ENCODE data around the gene ZFP1.

ZFP1 gene

GRCh38 chr16:75160386-75160785 lies 12.1 kb downstream of the ZFP1 start:
- DNase-seq (ENCODE audit: low read depth): no peak

DNA sequence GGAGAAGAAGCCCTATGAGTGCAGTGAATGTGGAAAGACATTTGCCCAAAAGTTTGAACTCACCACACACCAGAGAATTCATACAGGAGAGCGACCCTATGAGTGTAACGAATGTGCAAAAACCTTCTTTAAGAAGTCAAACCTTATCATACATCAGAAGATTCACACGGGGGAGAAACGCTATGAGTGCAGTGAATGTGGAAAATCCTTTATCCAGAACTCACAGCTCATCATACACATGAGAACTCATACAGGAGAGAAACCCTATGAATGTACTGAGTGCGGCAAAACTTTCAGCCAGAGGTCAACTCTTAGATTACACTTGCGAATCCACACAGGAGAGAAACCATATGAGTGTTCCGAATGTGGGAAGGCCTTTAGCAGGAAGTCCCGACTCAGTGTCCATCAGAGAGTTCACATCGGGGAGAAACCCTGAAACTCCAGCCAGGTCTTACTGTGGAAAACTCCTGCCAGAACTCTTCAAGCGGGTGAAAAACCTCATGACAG lies 21.6 kb downstream of the ZFP1 start:
- DNase-seq (ENCODE audit: low read depth): no peak

GRCh38 chr16:75172578-75172977 lies 24.3 kb downstream of the ZFP1 start:
- DNase-seq (ENCODE audit: low read depth): no peak

- DNase-seq (ENCODE audit: low read depth): no peak
These were observed 26.8 kb downstream of the ZFP1 start for GRCh38 chr16:75175074-75175473.

GRCh38 chr16:75176926-75177325 lies 28.6 kb downstream of the ZFP1 start:
- DNase-seq (ENCODE audit: low read depth): no peak

DNA sequence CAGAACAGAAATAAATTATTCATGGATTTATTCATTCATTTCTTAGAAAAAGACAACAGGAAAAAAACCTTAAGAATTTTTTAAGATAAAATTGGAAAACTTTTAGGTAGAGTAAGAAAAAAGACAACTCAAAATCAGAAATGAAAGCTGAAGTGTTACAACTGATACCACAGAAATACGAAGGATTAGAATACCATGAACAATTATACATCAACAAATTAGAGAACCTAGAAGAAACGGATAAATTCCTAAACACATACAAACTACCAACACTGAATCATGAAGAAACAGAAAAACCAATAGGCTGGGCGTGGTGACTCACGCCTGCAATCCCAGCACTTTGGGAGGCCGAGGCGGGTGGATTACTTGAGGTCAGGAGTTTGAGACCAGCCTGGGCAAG lies 30.9 kb downstream of the ZFP1 start:
- no peak for DNase-seq (ENCODE audit: low read depth)

GRCh38 chr16:75181630-75182029 lies 33.3 kb downstream of the ZFP1 start:
- no peak for DNase-seq (ENCODE audit: low read depth)

- DNase-seq (ENCODE audit: low read depth): no peak
These were observed 40.6 kb downstream of the ZFP1 start for GRCh38 chr16:75188832-75189477.

DNA sequence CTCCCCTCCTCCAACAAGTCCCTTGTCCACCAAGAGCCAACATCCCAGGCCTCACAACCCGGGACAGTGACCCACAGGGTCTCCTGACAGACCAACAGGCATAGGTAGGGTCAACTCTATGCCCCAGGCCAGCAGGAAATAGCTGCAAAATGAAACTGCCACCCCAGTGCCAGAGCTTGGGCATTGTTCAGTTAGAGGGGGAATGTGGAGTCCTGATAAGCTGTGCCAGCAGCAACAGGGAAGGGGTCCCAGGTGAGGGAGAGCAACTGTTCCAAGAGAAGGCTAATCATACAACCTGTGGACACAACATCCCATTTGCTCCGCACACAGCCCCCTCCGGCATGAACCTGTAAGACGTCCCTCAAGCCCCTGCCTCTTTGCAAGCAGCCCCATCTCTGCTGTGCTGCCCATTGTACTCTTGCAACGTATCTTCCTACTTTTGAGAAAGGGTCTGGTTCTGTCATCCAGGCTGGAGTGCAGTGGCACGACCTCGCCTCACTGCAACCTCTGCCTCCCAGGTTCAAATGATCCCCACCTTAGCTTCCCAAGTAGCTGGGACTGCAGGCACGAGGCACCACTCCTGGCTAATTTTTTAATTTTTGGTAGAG lies 41.4 kb downstream of the ZFP1 start:
- no peak for DNase-seq (ENCODE audit: low read depth)

DNA sequence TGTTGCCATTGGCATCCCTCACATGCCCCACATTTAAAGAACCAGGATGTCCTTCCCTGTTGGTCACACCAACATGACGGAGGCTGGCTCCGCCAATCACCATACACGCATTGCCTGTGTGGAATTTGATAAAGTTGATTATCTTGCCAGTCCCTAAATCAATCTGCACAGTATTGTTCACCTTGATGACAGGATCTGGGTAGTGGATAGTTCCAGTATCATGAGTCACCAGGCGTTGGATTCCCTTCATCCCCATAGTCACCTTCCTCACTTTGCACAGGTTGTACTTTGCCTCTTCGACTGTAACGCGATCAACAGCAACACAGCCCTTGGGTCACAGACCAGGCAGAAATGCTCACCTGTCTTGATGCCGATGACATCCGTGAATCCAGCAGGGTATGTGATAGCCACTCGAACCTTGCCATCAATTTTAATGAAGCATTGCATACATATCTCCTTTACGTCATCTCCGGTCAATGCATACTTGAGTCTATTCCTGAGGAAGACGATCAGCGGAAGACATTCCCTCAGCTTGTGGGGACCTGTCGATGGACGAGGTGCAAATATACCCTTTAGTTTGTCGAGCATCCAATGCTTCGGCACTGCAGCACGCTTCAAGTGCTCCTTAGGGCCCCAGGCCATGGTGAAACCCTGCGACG lies 44.4 kb downstream of the ZFP1 start:
- no peak for DNase-seq (ENCODE audit: low read depth)

GRCh38 chr16:75193265-75193650 lies 44.9 kb downstream of the ZFP1 start:
- DNase-seq (ENCODE audit: low read depth): no peak

GRCh38 chr16:75193730-75194444 lies 45.6 kb downstream of the ZFP1 start:
- no peak for DNase-seq (ENCODE audit: low read depth)

- DNase-seq (ENCODE audit: low read depth): no peak
These were observed 47.8 kb downstream of the ZFP1 start for GRCh38 chr16:75195811-75196790.

- no peak for DNase-seq (ENCODE audit: low read depth)
These were observed 48.5 kb downstream of the ZFP1 start for GRCh38 chr16:75196836-75197235.

DNA sequence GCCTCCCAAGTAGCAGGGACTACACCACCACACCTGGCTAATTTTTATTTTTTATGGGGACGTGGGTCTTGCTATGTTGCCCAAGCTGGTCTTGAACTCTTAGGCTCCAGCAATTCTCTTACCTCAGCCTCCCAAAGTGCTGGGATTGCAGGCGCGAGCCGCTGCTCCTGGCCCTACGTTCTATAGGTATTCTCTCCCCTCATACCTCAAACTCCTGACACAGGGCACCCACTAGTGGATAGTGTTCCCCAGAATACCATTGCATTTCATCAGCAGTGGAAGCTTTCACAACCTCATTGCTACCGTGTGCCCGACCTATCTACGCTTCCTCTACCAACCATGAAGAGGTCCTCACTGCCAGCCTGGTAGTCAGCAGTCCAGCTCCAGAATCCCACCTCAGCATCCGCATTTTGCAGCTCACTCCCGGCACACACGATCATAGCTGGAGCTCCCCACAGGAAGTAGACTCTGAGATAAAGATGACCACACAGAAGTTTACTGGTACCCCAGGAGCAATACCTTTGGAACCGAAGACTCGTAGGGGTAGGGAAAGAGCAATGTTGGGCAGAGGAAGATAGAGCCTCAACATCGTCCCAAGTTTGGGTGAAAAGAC lies 49.3 kb downstream of the ZFP1 start:
- no peak for DNase-seq (ENCODE audit: low read depth)

- DNase-seq (ENCODE audit: low read depth): no peak
These were observed 49.8 kb downstream of the ZFP1 start for GRCh38 chr16:75198135-75198600.

DNA sequence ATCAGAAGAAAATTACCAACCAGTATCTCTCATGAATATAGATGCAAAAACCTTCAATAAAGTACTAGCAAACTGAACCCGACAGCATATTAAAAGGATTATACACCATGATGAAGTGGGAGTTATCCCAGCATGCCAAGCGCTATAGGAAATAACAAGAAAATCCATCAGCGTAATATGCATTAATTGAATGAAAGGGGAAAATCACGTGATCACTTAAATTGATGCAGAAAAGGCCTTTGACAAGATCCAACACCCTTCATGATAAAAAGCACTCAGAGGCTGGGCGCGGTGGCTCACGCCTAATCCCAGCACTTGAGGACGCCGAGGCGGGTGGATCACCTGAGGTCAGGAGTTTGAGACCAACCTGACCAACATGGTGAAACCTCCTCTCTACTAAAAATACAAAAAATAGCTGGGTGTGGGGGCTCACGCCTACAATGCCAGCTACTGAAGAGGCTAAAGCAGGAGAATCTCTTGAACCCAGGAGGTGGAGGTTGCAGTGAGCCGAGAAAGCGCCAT lies 53.8 kb downstream of the ZFP1 start:
- no peak for DNase-seq (ENCODE audit: low read depth)

DNA sequence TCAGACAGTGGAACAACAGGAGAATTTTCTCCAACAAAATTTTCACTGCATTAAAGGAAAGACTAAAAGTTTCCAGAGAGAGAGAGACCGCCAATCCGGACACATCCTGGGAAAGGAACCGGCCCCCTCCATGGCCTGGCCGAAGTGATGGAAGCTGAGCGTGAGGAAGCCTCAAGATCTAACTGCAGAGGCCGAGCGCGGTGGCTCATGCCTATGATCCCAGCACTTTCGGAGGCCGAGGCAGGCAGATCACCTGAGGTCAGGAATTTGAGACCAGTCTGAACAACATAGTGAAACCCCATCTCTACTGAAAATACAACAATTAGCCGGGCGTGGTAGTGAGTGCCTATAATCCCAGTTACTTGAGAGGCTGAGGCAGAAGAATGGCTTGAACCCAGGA lies 54.8 kb downstream of the ZFP1 start:
- no peak for DNase-seq (ENCODE audit: low read depth)

- DNase-seq (ENCODE audit: low read depth): no peak
These were observed 55.5 kb downstream of the ZFP1 start for GRCh38 chr16:75203667-75204409.

DNA sequence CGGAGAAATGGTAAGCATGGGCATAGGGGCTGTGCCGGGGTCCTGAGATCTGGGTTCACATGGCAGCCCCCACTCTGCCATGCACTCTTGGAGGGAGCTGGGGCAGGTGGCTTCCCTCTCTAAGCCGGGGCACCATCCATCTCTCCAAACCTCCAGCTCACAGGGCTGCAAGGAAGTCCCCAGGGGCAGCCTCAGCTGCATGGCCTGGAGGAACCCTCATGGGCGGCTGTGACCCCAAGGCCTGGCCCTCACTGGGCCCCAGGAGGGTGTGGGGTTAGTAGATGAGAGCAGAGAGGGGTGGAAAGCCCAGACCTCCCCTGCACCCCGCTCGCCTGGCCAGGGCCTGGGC lies 56.1 kb downstream of the ZFP1 start:
- DNase-seq (ENCODE audit: low read depth): no peak
